DOHH2 (cell line): ENCODE measurements around the gene CPLX3.

Source experiments
- H3F3A ChIP-seq: fragments of 200-600 bp; sonication (generic), shearing (Covaris generic); 2 replicates; pipeline ENCODE4 v1.6.0; 2016; ENCODE audit warnings: antibody characterized with exemption, mild to moderate bottlenecking; ENCODE audit not compliant: control insufficient read depth, insufficient read depth
- H3K27ac ChIP-seq: fragments of 200-600 bp; sonication (generic); 2 replicates; pipeline ENCODE4 v1.5.1; 2014; ENCODE audit warnings: low read depth, mild to moderate bottlenecking, low read length, moderate library complexity
- H3K27me3 ChIP-seq: fragments of 200-600 bp; sonication (generic); 2 replicates; pipeline ENCODE4 v1.6.1; 2014; ENCODE audit warnings: mild to moderate bottlenecking, low read length, mixed read lengths; ENCODE audit not compliant: control insufficient read depth
- H3K36me3 ChIP-seq: fragments of 200-600 bp; sonication (generic); 2 replicates; pipeline ENCODE4 v1.6.1; 2014; ENCODE audit warnings: mild to moderate bottlenecking, low read length, moderate library complexity, mixed read lengths; ENCODE audit not compliant: control insufficient read depth
- H3K4me1 ChIP-seq: fragments of 200-600 bp; sonication (generic); 2 replicates; pipeline ENCODE4 v1.6.1; 2014; ENCODE audit warnings: mild to moderate bottlenecking, low read length, mixed read lengths; ENCODE audit not compliant: control insufficient read depth
- H3K4me2 ChIP-seq: fragments of 200-600 bp; sonication (generic); 2 replicates; pipeline ENCODE4 v1.6.0; 2014; ENCODE audit warnings: mild to moderate bottlenecking, low read length, moderate library complexity
- H3K4me3 ChIP-seq: fragments of 200-600 bp; sonication (generic); 2 replicates; pipeline ENCODE4 v1.5.1; 2014; ENCODE audit warnings: mild to moderate bottlenecking, low read length, mixed read lengths
- H3K79me2 ChIP-seq: fragments of 200-600 bp; sonication (generic); 2 replicates; pipeline ENCODE4 v1.6.1; 2014; ENCODE audit warnings: mild to moderate bottlenecking, low read length, mixed read lengths; ENCODE audit not compliant: control insufficient read depth
- H3K9me2 ChIP-seq: fragments of 200-600 bp; sonication (generic); replicated peaks from 2 replicates; pipeline ENCODE4 v1.6.1; 2014; ENCODE audit warnings: mild to moderate bottlenecking, low read length, mixed read lengths; ENCODE audit not compliant: control insufficient read depth
- H3K9me3 ChIP-seq: fragments of 200-600 bp; sonication (generic); 2 replicates; pipeline ENCODE4 v1.6.1; 2014; ENCODE audit warnings: antibody characterized with exemption, low read length, mixed read lengths; ENCODE audit not compliant: control insufficient read depth, insufficient read depth
- H4K20me1 ChIP-seq: fragments of 200-600 bp; sonication (generic); 2 replicates; pipeline ENCODE4 v1.6.0; 2014; ENCODE audit warnings: low read depth, mild to moderate bottlenecking, antibody characterized with exemption, low read length, moderate library complexity; ENCODE audit not compliant: control insufficient read depth, insufficient read depth
- CTCF ChIP-seq: fragments of 200-600 bp; sonication (generic); IDR thresholded peaks from one replicate; pipeline ENCODE4 v1.5.1; 2014; ENCODE audit warnings: antibody characterized with exemption, mild to moderate bottlenecking, low read depth, low read length; ENCODE audit not compliant: poor library complexity, severe bottlenecking
- EZH2phosphoT487 ChIP-seq: fragments of 200-600 bp; sonication (generic); IDR thresholded peaks from 2 replicates; pipeline ENCODE4 v1.6.1; 2017; ENCODE audit warnings: borderline replicate concordance, mild to moderate bottlenecking, antibody characterized with exemption, low read length, moderate library complexity, mixed read lengths

Gene CPLX3

GRCh38 chr15:74792227-74793016 lies 34.0 kb upstream of the CPLX3 start:
- H3K27ac ChIP-seq = peak overlapping the region; percentile 99
- peaks cover 95% of the 10 kb centered on the region for H3K79me2 ChIP-seq
- H4K20me1 ChIP-seq = peaks cover 34% of the 10 kb centered on the region

GRCh38 chr15:74793135-74794028 lies 33.0 kb upstream of the CPLX3 start:
- peaks cover 100% of the 10 kb centered on the region for H3K79me2 ChIP-seq
- peaks cover 85% of the 10 kb centered on the region for H3K36me3 ChIP-seq
- peak overlapping the region; percentile 98; the same call in 1 of the 2 replicates for H3K4me3 ChIP-seq
- H4K20me1 ChIP-seq = peaks cover 34% of the 10 kb centered on the region
- peak overlapping the region; percentile 99 for H3K27ac ChIP-seq
- H3K27me3 ChIP-seq = no peaks in the 10 kb centered on the region
- H3K9me2 ChIP-seq = no peaks in the 10 kb centered on the region
- H3F3A ChIP-seq = peaks cover 36% of the 10 kb centered on the region
- no peaks in the 10 kb centered on the region for H3K9me3 ChIP-seq
- H3K4me1 ChIP-seq = peaks cover 95% of the 10 kb centered on the region
- TF ChIP-seq CTCF (peak; percentile 74), EZH2phosphoT487 (no peak)
- peak overlapping the region; percentile 100 for H3K4me2 ChIP-seq

More at GRCh38 chr15:74792227-74793016, 34.0 kb upstream of the CPLX3 start:
- TF ChIP-seq CTCF (no peak), EZH2phosphoT487 (no peak)
- H3K36me3 ChIP-seq = peaks cover 81% of the 10 kb centered on the region
- H3K4me2 ChIP-seq = peak overlapping the region; percentile 100
- no peaks in the 10 kb centered on the region for H3K27me3 ChIP-seq
- peaks cover 94% of the 10 kb centered on the region for H3K4me1 ChIP-seq
- peak overlapping the region; percentile 98 for H3K4me3 ChIP-seq
- no peaks in the 10 kb centered on the region for H3K9me2 ChIP-seq
- no peaks in the 10 kb centered on the region for H3K9me3 ChIP-seq
- H3F3A ChIP-seq = peaks cover 44% of the 10 kb centered on the region

GRCh38 chr15:74794248-74794969 lies 32.0 kb upstream of the CPLX3 start:
- Histone ChIP-seq H3F3A (peaks cover 37% of the 10 kb centered on the region), H3K4me3 (no peak overlapping the region), H3K27ac (peak overlapping the region; percentile 2; the same call in 1 of the 2 replicates), H4K20me1 (peaks cover 42% of the 10 kb centered on the region), H3K36me3 (peaks cover 87% of the 10 kb centered on the region), H3K4me2 (peak overlapping the region; percentile 15; the same call in 1 of the 2 replicates), H3K9me2 (no peaks in the 10 kb centered on the region), H3K27me3 (no peaks in the 10 kb centered on the region), H3K9me3 (no peaks in the 10 kb centered on the region), H3K4me1 (peaks cover 95% of the 10 kb centered on the region), H3K79me2 (peaks cover 96% of the 10 kb centered on the region)
- no peak for TF ChIP-seq EZH2phosphoT487
- TF ChIP-seq CTCF = no peak
